DMS114 treated with DMSO at 0.1 percent for 48 hours (cell line): ENCODE results near the gene YBX3.

Experiments
- DNase-seq: peaks from one replicate; lab custom pipeline; 2025; ENCODE audit not compliant: unreplicated experiment; lab: John Stamatoyannopoulos, UW

Gene YBX3

DNA sequence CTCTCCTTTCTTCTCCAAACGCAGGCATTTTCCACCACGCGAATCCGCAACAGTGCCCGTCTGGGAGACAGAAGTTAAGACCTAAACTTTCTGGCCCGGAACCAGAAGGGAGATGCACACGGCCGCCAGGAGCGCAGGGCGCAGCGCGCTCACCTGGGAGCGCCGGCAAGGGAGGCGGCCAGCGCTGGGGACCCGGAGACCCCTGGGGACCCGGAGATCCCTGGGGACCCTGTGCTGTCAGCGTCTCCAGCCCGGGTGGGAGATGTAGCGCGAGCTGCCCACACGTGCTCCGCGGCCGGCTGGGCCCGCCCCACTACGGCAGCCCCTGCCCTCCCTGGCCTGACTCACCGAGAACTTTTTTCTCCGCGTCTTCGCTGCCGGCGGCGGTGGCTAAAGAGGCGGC is 620 bp downstream of the YBX3 start:
- no peak for DNase-seq

DNA sequence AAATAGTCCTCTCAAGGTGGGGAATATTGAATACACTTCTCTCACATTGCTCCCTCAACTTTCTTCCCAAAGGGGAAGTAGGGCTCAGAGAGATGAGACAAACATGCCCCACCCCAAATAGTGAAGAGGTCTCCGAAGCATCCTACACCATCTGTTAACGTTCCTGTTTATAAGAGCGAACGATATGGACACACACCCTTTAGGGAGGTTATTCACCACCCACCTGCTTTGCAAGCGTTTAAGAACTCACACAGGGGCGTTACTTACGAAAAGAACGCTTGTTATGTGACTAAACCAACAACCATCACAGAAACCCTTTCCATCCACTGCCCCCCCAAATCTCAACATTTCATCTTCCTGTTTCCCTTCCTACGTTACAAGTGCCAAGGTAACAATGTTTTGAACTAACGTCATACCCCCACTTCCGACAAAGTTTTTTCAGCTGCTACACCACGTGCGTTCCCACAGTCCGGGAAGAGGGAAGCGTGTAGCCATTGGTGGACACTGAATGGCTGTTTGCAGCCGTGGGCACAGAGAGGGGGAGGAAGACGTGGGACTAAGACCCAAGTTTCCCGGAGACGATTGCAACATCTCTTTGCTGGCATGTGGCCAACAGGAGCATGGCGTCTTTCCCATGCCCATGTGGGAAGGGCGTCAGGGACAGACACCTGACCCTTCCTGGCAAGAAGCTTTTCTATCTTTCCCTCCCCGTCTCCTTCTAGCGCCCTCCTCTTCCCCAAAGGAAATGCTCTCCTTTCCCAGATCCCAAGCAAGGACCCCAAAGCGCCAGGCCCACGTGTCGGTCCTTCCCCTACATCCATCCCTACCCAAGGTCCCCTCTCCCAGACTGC is 1.2 kb downstream of the YBX3 start:
- peak; percentile 49 for DNase-seq

DNA sequence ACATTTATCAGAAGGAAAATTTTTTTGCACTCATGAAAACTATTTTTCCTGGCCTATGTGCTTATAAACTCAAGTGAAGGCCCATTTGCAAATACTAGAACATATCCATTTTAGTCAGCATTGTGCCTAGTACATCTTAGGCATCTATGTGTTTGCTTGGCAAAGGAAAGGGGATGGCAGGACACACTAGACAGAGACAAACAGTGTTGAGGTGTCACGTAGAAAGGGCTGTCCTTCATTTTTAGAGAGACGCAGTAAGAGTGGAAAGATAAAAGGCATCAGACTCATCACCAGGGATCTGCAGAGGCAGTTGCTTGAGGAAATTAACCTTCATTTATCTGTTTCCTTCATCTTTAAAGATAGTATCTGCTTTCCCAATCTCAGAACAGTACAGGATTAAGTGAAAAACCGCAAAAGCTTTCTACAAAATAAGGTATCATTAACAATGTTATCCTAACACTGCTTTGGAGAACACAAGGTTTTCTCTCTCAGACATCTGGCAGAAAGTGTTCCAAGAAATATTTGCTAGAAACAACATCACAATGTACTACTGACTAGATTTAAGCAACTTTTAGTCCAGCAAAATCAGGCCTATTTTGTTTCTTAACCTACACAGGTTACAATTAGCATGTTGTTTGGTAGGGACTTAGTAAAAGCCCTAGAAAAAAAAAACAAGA is 2.0 kb downstream of the YBX3 start:
- no peak for DNase-seq

DNA sequence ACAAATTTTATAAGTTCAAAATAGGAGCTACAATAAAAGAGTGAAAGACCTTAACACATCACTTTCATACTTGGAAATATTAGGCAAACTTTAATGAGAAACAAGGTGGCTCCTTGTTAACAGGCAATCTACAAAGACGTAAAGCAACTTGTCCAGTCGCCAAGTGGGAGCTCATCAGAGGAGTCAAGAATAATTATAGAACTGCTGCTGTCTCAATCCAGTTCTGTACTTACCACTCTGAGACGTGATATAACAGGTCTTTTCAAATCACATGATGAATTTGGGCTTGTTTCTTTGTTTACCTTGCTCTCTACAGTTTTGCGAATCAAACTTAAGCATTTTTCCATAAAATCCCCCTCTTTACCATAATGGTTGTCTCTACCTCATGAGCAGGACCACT is 3.6 kb downstream of the YBX3 start:
- no peak for DNase-seq

DNA sequence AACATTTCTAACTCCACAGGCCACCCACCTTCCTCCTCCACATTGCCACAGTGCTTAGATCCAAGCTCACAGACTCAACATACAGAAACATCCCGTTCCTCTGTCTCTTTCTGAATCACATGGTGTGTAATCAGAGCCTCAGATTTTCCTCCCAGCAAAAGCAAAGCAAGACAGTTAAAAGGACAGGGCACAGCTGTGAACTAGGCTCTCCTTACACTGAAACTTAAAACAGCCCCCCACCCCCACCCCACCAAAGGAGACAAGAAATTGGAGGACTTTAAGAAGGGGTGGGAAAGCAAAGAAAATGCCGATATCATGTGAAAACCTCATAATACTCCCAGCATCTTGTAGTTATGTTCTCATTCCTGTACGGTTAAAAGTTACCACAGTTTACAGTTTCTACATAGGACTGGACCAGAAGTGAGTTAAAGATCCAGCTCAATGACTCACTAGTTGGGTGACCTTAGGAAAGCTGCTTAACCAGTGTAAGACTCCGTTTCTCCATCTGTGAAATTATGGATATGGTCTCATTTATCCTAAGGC is 4.8 kb downstream of the YBX3 start:
- DNase-seq, result no peak

DNA sequence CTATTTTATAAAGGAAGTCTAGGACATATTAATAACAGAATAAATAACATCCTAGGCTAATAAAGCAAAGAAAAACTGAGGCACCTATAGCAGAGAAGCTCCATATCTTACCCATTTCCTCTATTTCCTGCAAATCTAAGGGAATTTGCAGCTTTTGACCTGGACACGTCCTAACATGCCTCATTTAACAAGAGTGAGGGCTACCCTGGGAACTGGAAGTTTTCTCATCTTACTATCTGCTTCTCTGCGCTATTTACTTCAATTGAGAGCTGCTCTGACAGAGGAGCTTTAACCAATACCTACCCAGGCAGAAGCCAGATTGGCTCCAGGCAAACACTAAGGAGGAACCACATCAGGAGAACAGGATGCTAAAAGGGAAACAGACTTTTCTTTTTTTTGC is 5.7 kb downstream of the YBX3 start:
- DNase-seq, result no peak

DNA sequence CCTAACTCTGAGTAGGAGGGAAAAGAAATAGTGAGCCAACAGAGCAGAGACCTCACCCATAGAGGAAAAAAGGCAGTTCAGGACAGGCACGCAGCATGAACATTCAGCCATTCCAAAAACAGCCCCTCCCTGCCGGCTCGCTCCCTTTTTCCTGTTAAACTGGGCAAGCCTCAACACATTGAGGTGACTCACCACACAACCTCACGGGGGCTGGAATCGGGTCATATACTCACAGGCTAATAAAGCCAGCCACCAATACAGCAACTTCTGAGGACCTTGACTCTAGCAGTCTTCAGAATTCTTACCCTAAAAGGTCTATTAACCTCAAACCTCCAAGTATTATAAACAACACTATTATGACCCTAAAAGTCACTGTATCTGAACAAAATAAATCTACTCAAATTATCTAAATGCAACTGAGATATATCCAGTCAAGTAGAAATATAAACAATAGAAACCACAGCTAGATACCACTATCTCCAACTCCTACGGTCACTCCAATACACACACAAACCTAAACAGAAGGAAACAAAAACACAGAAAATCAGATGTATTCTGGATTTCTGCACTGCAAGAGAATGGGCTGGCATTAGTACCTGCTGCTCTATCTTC is 6.3 kb downstream of the YBX3 start:
- no peak for DNase-seq

DNA sequence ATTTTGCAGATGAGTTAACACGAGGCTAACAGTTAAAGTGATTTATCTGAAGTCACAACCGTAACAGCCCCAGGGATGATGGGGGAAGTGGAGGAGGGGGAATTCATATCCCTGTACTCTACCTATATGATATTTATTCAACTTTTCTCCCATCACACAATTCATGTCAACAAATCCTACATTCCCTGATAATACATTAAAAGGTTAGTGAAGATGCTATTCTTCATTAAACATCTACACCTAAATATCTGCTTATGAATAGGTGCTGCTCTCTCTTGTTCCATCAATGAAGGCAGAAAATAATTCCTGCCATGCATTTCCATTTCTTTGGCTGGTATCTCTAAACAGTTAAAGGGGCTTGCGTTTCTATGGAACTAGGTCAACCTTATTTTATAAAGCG is 6.8 kb downstream of the YBX3 start:
- no peak for DNase-seq

DNA sequence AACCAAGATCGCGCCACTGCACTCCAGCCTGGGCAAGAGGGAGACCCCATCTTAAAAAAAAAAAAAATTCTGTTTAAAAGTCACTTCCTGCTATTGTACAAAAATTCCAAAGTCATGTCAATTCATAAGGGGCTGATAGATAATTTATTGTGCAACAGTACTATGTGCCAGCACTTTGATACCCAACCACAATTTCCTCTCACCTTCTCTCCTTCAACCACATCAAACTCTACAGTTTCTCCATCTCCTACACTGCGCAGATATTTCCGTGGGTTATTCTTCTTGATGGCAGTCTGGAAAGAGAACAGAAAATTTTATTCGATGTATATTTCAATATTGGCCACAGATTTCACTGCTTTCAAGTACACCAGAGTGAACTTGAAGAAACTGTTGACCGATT is 7.6 kb downstream of the YBX3 start:
- no peak for DNase-seq

DNA sequence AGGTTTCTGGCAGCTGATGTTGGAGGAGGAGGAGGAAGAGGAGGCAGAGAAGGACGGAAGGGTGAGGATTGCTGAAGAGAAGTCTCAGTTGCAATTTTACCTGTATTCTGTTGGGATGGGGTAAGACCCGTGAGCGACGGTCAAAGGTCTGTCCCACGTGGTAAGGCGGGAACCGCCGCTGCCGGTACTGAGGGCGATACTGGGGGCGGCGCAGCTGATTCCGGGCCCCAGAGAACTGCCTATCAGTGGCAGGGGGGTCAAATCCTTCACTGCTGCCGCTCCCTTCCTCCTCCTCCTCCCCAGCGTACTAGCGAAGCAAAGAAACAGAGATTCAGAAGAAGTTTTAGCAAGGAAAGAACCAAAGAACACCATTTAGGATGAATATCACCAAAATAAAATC is 13.3 kb downstream of the YBX3 start:
- no peak for DNase-seq

DNA sequence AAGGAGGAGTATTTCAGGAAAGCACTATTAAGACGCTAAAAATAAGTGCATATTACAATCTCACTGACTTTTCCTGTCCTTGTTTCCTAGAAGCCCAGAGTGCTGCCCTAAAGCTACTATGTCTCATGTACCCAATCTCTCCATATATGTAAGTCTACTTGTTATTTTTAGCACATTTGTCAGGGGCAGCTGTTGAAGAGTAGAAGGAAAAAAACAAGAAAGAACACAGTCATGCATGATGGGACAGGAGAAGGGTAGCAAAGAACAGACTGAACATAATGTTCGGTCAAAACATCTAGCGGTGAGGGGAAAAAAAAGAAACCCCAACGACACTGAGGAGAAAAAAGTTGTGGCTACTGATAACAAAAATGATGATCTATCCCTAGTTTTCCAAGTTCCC is 14.3 kb downstream of the YBX3 start:
- DNase-seq, result no peak

DNA sequence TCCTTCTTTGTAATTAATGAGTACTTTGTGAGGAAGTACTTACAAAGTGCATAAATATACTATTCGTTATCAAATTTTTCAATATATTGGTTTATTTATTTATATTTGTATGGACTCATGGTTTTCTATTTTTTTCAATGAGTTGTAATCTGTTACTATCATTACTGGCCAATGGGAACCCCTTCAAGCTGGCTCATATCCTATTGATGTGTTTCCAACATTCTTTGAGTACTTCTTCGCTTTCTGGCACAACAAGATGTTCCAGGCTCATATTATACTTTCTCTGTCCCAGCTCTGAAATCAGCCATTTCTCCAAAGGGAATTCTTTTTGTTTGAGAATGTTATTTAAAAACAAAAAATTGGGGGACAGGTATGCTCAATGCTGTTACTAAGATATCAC is 17.5 kb downstream of the YBX3 start:
- DNase-seq, result no peak

DNA sequence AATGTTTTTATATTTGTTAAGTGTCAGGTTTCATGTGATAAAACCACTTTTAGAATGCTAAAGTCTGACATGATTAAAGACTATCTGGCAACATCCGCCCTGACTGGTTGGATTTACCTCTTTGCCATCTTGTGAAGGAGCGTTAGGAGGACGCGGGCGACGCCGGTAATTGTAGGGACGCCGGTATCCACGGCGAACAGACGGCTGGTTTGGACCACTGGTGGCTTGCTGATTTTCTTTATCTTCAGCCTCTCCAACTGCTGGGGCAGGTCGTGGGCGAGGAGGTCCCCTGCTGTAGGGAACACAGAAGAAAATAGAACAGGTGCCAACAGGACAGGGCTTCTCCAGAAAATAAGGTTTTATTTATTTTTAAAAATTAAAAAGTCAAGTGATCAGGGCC is 21.3 kb downstream of the YBX3 start:
- DNase-seq, result no peak

DNA sequence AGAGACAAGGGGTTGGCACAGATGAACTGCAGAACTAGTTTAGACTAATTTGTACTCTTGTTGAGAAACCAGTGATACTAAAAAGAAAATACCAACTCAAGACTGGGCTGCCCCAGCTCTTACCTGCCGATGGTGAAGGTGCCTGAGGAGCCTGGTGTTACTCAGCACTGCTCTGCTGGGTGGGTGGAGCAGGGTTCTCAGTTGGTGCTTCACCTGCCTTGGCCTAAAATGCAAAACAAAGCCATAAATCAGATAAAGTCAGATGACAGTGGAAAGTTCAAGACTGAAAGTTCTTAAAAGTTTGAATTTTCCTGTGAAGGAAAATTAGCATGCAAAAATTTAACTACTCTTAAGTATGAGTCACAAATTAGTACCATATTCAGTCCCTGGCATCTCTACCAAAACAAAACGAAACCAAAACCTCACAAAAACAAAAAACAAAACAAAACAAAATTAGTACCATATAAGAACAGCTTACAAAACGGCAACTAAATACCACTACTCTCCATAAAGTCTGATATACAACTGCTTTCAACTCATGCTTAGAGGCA is 21.9 kb downstream of the YBX3 start:
- DNase-seq, result no peak

DNA sequence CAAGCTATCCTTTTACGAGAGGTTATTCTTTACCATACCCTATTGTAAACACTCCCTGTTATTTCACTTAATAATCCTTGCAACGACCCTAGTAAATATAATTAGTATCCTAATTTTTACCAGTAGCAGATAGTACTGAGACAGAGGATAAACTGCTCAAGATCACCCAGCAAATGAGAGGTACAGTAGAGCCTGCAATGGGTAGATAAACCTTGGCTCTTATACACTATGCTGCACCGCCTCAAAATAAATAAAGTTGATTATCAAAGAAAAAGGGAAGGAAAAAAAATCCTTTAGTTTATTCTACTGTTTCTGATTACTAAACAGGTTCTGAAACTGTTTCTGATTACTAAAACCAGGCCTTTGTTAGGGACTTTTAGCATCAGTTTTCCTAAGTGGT is 22.5 kb downstream of the YBX3 start:
- DNase-seq, result no peak

DNA sequence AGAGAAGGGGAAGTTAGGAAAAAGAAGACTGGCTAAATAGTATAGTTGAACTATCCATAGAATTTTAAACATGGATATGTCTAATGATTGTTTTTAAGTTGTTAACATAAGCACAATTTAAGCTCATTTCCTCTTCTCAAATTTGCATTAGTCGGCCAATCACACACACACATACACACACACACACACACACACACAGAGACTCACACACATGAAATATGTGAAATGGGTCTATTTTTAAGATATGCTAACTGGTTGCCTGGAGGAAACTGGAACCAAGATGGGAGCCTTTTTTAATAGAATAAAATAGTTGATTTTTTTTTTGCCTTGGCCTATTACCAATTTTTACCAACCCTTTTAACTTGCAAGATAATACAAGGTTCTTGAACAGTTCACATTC is 25.3 kb downstream of the YBX3 start:
- no peak for DNase-seq

DNA sequence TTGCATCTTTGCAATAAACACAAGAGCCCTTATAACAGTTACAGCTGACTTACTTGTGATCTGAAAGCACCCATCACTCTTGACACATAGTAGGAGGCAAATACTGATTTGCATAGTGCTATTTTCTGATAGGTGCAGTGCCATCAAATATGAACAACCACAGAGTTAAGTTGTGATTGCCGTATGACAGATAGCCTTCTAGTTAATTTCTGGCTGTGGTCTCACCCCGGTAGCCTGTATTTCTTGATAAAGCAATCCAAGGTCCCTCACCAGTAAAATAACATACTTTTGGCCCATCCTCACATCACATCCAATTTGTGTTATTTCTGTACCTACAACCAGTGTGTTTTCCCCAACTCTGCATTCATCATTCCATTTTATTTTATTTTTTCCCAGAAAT is 26.0 kb downstream of the YBX3 start:
- no peak for DNase-seq

DNA sequence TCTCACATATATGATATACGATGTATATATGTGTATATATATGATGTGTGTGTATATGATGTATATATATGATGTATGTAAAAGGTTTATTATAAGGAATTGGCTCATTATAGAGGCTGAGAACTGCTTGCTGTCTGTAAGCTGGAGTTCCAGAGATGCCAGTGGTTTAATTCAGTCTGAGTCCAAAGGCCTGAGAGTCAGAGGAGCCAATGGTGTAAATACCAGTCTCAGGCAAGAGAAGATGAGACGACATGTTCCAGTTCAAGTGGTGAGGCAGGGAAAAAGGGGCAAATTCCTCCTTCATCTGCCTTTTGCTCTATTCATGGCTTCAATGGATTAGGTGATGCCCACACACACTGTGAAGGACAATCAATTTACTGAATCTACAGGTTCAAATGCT is 32.2 kb downstream of the YBX3 start:
- no peak for DNase-seq

DNA sequence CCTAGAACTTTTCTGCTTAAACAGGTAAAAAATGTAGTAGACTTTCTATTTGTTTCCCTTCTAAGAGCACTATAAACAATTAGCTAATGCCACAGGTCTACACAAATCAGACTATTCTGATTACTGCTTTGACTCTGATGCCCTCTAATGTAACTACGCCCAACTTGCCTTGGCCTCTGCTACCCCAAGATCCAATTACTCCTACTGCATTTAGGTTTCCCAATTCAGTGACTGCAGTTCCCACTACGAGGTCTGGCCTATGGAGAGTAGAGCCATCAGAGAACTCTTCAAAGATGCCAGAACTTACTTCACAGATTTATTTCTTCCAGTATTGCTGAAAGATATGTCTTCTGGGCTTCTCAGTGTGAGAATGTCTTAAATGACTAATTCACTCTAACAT is 34.0 kb downstream of the YBX3 start:
- DNase-seq, result no peak

DNA sequence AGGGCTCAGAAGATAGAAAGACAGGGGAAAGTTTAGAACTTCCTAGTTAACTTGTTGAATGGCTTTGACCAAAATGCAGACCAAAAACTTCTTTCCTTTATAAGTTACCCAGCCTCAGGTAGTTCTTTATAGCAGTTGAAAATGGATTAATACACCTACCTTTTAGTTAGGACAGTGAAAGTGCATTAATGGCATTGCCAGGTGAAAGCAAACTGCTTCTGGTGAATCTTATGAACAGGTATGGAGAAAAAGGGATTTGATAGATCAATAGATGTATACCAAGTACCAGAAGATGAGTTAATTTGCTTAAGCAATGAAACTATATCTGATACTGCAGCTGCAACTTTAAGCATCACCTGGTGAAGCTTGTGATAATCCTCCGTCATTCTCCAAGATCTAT is 35.1 kb downstream of the YBX3 start:
- no peak for DNase-seq

DNA sequence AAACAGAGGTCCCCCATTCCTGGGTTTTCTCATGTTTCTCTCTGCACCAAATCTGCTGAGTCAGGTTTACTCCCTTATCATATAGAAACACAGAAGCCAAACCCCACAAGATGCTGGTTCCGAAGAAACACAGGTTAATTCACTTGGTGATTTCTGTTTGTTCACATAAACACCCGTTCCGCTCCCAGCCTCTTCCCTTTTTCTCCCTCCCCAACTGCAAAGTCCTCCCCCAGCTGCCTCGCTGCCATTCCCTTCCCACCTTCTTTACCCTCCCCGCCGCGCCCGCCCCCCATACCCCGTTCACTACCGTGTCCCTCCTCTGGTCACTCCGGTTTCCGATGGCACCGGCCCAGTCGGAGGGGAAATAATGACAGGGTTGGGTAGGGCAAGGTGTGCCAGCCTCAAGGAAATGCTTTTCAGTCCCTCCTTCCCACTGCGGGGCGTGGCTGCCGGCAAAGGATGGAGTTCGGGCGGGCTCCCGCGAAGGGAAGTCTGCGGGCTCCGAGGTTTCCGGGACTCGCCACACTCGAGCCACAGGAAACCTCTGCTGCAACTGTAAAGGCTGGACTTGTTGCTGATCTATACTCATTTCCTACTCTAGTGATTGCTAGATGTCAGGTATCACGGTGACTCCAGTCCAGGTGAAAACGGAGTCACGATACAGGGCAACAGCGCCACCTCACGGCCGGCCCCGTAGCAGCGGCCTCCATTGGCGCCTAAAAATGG is 49.3 kb downstream of the YBX3 start, which contains the start of gene STYK1:
TSS of gene STYK1 (minus strand) at position 394 of the 726 bp plus-strand sequence. CDS start 39,434 bp downstream, outside the sequence.
- peak; percentile 50 for DNase-seq
